ENCODE results near the gene CHAF1A.

CHAF1A gene

GRCh38 chr19:4444765-4445741 is 42.6 kb downstream of the CHAF1A start:
- TF ChIP-seq CTCF (IDR thresholded peaks at IDR 0.05; ENCODE audit: extremely low read depth, missing control alignments): no peak
- no peak for DNase-seq (ENCODE audit: low spot score)

GRCh38 chr19:4445963-4446703 is 43.7 kb downstream of the CHAF1A start:
- TF ChIP-seq CTCF (IDR thresholded peaks at IDR 0.05; ENCODE audit: extremely low read depth, missing control alignments): no peak
- DNase-seq (ENCODE audit: low spot score): no peak

- DNase-seq (ENCODE audit: low spot score): no peak
- no peak for TF ChIP-seq CTCF (IDR thresholded peaks at IDR 0.05; ENCODE audit: extremely low read depth, missing control alignments)
Measured at GRCh38 chr19:4446704-4447200, 44.3 kb downstream of the CHAF1A start.

GRCh38 chr19:4447327-4448146 is 45.1 kb downstream of the CHAF1A start:
- no peak for TF ChIP-seq CTCF (IDR thresholded peaks at IDR 0.05; ENCODE audit: extremely low read depth, missing control alignments)
- no peak for DNase-seq (ENCODE audit: low spot score)

- TF ChIP-seq CTCF (IDR thresholded peaks at IDR 0.05; ENCODE audit: extremely low read depth, missing control alignments): no peak
- no peak for DNase-seq (ENCODE audit: low spot score)
Measured at GRCh38 chr19:4448147-4448985, 45.9 kb downstream of the CHAF1A start.

- no peak for DNase-seq (ENCODE audit: low spot score)
- TF ChIP-seq CTCF (IDR thresholded peaks at IDR 0.05; ENCODE audit: extremely low read depth, missing control alignments): no peak
Measured at GRCh38 chr19:4449022-4449638, 46.7 kb downstream of the CHAF1A start.
